OCI-LY7 (cell line): ENCODE results near the gene CUL2.

Experiments used
- EZH2phosphoT487 ChIP-seq: fragments of 200-600 bp; sonication (generic); IDR thresholded peaks from 2 replicates; pipeline ENCODE4 v1.6.1; 2018; ENCODE audit warnings: low read depth, borderline replicate concordance, mild to moderate bottlenecking, mixed run types, antibody characterized with exemption, low read length, moderate library complexity, mixed read lengths
- TF ChIP-seq, protein P1 (sequence below): fragments of 200-600 bp; sonication (generic); conservative IDR thresholded peaks from 2 replicates; pipeline ENCODE4 v1.5.1; 2014; ENCODE audit warnings: mild to moderate bottlenecking, antibody characterized with exemption, low read length, moderate library complexity, mixed read lengths

DNA sequence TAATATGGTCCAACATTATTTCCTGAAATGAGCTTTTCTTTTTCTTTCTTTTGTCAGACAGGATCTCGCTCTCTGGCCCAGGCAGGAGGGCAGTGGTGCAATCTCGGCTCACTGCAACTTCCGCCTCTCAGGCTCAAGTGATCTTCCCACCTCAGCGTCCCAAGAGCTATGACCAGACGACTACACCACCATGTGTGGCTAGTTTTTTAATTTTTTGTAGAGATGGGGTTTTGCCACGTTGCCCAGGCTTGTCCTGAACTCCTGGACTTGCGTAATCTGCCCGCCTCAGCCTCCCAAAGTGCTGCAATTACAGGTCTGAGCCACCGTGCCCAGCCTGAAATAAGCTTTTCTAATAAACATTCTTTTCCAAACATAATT is 48.6 kb downstream of the CUL2 start:
- TF ChIP-seq, protein P1, sequence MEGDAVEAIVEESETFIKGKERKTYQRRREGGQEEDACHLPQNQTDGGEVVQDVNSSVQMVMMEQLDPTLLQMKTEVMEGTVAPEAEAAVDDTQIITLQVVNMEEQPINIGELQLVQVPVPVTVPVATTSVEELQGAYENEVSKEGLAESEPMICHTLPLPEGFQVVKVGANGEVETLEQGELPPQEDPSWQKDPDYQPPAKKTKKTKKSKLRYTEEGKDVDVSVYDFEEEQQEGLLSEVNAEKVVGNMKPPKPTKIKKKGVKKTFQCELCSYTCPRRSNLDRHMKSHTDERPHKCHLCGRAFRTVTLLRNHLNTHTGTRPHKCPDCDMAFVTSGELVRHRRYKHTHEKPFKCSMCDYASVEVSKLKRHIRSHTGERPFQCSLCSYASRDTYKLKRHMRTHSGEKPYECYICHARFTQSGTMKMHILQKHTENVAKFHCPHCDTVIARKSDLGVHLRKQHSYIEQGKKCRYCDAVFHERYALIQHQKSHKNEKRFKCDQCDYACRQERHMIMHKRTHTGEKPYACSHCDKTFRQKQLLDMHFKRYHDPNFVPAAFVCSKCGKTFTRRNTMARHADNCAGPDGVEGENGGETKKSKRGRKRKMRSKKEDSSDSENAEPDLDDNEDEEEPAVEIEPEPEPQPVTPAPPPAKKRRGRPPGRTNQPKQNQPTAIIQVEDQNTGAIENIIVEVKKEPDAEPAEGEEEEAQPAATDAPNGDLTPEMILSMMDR, result no peak
- no peak for TF ChIP-seq EZH2phosphoT487
